ENCODE results near the gene ZNHIT3. TPM values are rescaled to one million over a fixed set of nuclear protein-coding genes. Genes with fewer than 3 reads are reported as not detected.

Gene ZNHIT3
- total and polyA plus RNA-seq, 2 of the 13 experiments (the other 11 are each of a cell fraction or from before 2014, with no cell fraction given), result 66.6 to 77.4 TPM

- no peak for TF ChIP-seq ATF2 (CRISPR knock-in tag; IDR thresholded peaks at IDR 0.05)
- no peak for TF ChIP-seq SMARCC2 (IDR thresholded peaks at IDR 0.05)
- peak; percentile 30; the same call in 1 of the 2 replicates for TF ChIP-seq ZBTB33 (CRISPR knock-in tag; IDR thresholded peaks at IDR 0.05)
- no peak for TF ChIP-seq ZNF713 (CRISPR knock-in tag; IDR thresholded peaks at IDR 0.05)
- TF ChIP-seq ZNF574 (CRISPR knock-in tag; IDR thresholded peaks at IDR 0.05), result peak; percentile 86
- peak; percentile 58; the same call in 1 of the 2 replicates for TF ChIP-seq ZNF580 (CRISPR knock-in tag; IDR thresholded peaks at IDR 0.05; ENCODE audit: borderline replicate concordance, low read depth)
- no peak for TF ChIP-seq XBP1 (CRISPR knock-in tag; IDR thresholded peaks at IDR 0.05)
- TF ChIP-seq PCBP1 (IDR thresholded peaks at IDR 0.05; ENCODE audit: borderline replicate concordance, low read depth, low read length), result no peak
- no peak for TF ChIP-seq SMYD3 (CRISPR knock-in tag; IDR thresholded peaks at IDR 0.05)
- no peak for TF ChIP-seq RORA (CRISPR knock-in tag; IDR thresholded peaks at IDR 0.05)
- peak; percentile 94 for TF ChIP-seq ZNF44 (CRISPR knock-in tag; IDR thresholded peaks at IDR 0.05)
- no peak for TF ChIP-seq ZNF383 (CRISPR knock-in tag; IDR thresholded peaks at IDR 0.05; ENCODE audit: borderline replicate concordance)
- no peak for TF ChIP-seq ZNF296 (CRISPR knock-in tag; conservative IDR thresholded peaks at IDR 0.05)
- no peak for TF ChIP-seq ZNF644 (CRISPR knock-in tag; IDR thresholded peaks at IDR 0.05; ENCODE audit: low read depth)
- TF ChIP-seq TOE1 (CRISPR knock-in tag; IDR thresholded peaks at IDR 0.05), result no peak
- TF ChIP-seq ZBTB4 (CRISPR knock-in tag; IDR thresholded peaks at IDR 0.05; ENCODE audit: borderline replicate concordance), result no peak
- TF ChIP-seq MEF2D (CRISPR knock-in tag; IDR thresholded peaks at IDR 0.05), result peak; percentile 81
- peak; percentile 74; the same call in 1 of the 2 replicates for TF ChIP-seq MIER3 (CRISPR knock-in tag; IDR thresholded peaks at IDR 0.05; ENCODE audit: borderline replicate concordance)
- TF ChIP-seq IRF2 (CRISPR knock-in tag; IDR thresholded peaks at IDR 0.05), result peak; percentile 85
Measured at GRCh38 chr17:36486204-36487194, at the start of gene ZNHIT3 (continued).
